NCI-H146 treated with DMSO at 0.1 percent for 48 hours (cell line): Measurements from ENCODE around the gene HYDIN.
"Not testable (repeated sequence)": the region's sequence is repeated elsewhere in the genome, so short reads cannot be mapped to it uniquely, and the experiment has no call there.

ENCODE experiments used
- DNase-seq: peaks from one replicate; lab custom pipeline; 2025; ENCODE audit not compliant: unreplicated experiment; lab: John Stamatoyannopoulos, UW

Gene HYDIN

GRCh38 chr16:71009440-71010223 is 220.9 kb downstream of the HYDIN start:
- not testable (repeated sequence) for DNase-seq

GRCh38 chr16:71006516-71006915 is 224.0 kb downstream of the HYDIN start:
- DNase-seq = not testable (repeated sequence)

- not testable (repeated sequence) for DNase-seq
These were observed 230.8 kb downstream of the HYDIN start for GRCh38 chr16:70999735-71000134.

- DNase-seq = not testable (repeated sequence)
These were observed 234.7 kb downstream of the HYDIN start for GRCh38 chr16:70995799-70996198.

GRCh38 chr16:70992511-70992910 is 238.0 kb downstream of the HYDIN start:
- not testable (repeated sequence) for DNase-seq

GRCh38 chr16:70987019-70987715 is 243.4 kb downstream of the HYDIN start:
- not testable (repeated sequence) for DNase-seq

- peak; percentile 26 for DNase-seq
These were observed 245.8 kb downstream of the HYDIN start for GRCh38 chr16:70984675-70985074.

GRCh38 chr16:70968332-70968731 is 262.2 kb downstream of the HYDIN start:
- not testable (repeated sequence) for DNase-seq

- DNase-seq = not testable (repeated sequence)
These were observed 270.4 kb downstream of the HYDIN start for GRCh38 chr16:70960169-70960568.

GRCh38 chr16:70954922-70955321 is 275.6 kb downstream of the HYDIN start:
- DNase-seq = not testable (repeated sequence)

- not testable (repeated sequence) for DNase-seq
These were observed 276.7 kb downstream of the HYDIN start for GRCh38 chr16:70953824-70954223.

GRCh38 chr16:70943551-70943950 is 287.0 kb downstream of the HYDIN start:
- DNase-seq = not testable (repeated sequence)

GRCh38 chr16:70939690-70940359 is 290.7 kb downstream of the HYDIN start:
- not testable (repeated sequence) for DNase-seq

- not testable (repeated sequence) for DNase-seq
These were observed 293.6 kb downstream of the HYDIN start for GRCh38 chr16:70936781-70937525.

- not testable (repeated sequence) for DNase-seq
These were observed 295.2 kb downstream of the HYDIN start for GRCh38 chr16:70935325-70935724.

- DNase-seq = not testable (repeated sequence)
These were observed 296.8 kb downstream of the HYDIN start for GRCh38 chr16:70933746-70934145.

GRCh38 chr16:70930757-70931156 is 299.8 kb downstream of the HYDIN start:
- not testable (repeated sequence) for DNase-seq

GRCh38 chr16:70922164-70922563 is 308.4 kb downstream of the HYDIN start:
- DNase-seq = peak; percentile 28

GRCh38 chr16:70920661-70921060 is 309.9 kb downstream of the HYDIN start:
- not testable (repeated sequence) for DNase-seq

- DNase-seq = not testable (repeated sequence)
These were observed 342.3 kb downstream of the HYDIN start for GRCh38 chr16:70888208-70888607.

- not testable (repeated sequence) for DNase-seq
These were observed 345.9 kb downstream of the HYDIN start for GRCh38 chr16:70884652-70885051.
